CD14-positive monocyte (primary cell): ENCODE data around the gene BRAF. TPM values are rescaled to one million over a fixed set of nuclear protein-coding genes. Genes with fewer than 3 reads are reported as not detected.
A peak's percentile ranks its signal among the peaks of the same experiment; 100 is the strongest.

ENCODE experiments used
- DNase-seq, 3 donors: peaks; one replicate each; pipeline ENCODE4 v3.0.0-alpha.2; 2011 to 2022
- H2AFZ ChIP-seq: 2 replicates; pipeline ENCODE4 v1.6.0; 2012; ENCODE audit warnings: mild to moderate bottlenecking, low read depth, low read length, inconsistent platforms; ENCODE audit not compliant: insufficient read depth, poor library complexity, severe bottlenecking
- H3K27ac ChIP-seq, 2 donors: 1 replicate in 1 of 2; 2 replicates in 1 of 2; pipeline ENCODE4 v1.5.1; 2012 to 2013; ENCODE audit warnings: low read length in 2 of 2, control low read depth in 1 of 2, inconsistent platforms in 1 of 2, low read depth in 1 of 2, mild to moderate bottlenecking in 1 of 2
- H3K27me3 ChIP-seq, 2 donors: one replicate each; pipeline versions ENCODE4 v1.6.0 to v1.6.1; 2011 to 2013; ENCODE audit warnings: low read length in 2 of 2; ENCODE audit not compliant: control insufficient read depth in 2 of 2, insufficient read depth in 2 of 2
- H3K36me3 ChIP-seq, 2 donors: replicated peaks in 1 of 2; 1 replicate in 1 of 2; 2 replicates in 1 of 2; pipeline versions ENCODE4 v1.5.1 to v1.6.1; 2012 to 2013; ENCODE audit warnings: low read length in 2 of 2, control low read depth in 1 of 2, inconsistent platforms in 1 of 2, mild to moderate bottlenecking in 1 of 2; ENCODE audit not compliant: insufficient read depth in 2 of 2, control insufficient read depth in 1 of 2
- H3K4me1 ChIP-seq, 2 donors: 1 replicate in 1 of 2; 2 replicates in 1 of 2; pipeline versions ENCODE4 v1.5.1 to v1.6.1; 2012 to 2013; ENCODE audit warnings: low read length in 2 of 2, control low read depth in 1 of 2, inconsistent platforms in 1 of 2, mild to moderate bottlenecking in 1 of 2, moderate library complexity in 1 of 2; ENCODE audit not compliant: insufficient read depth in 2 of 2, control insufficient read depth in 1 of 2
- H3K4me2 ChIP-seq: replicated peaks from 2 replicates; pipeline ENCODE3; 2012; ENCODE audit warnings: low read length, moderate library complexity, mild to moderate bottlenecking; ENCODE audit not compliant: poor library complexity, severe bottlenecking; ENCODE audit errors: extremely low read depth
- H3K4me3 ChIP-seq, 3 experiments: fragments of 200-600 bp in 1 of 3; sonication (generic) in 1 of 3; replicated peaks in 1 of 3; 1 replicate in 2 of 3; 2 replicates in 1 of 3; pipeline ENCODE4 v1.5.1; 2011 to 2013; ENCODE audit warnings: low read length in 3 of 3, mild to moderate bottlenecking in 3 of 3, control low read depth in 2 of 3, low read depth in 2 of 3, inconsistent platforms in 1 of 3, moderate library complexity in 1 of 3
- H3K79me2 ChIP-seq: 2 replicates; pipeline ENCODE4 v1.6.0; 2012; ENCODE audit warnings: mild to moderate bottlenecking, control low read depth, inconsistent platforms, low read length, moderate library complexity; ENCODE audit not compliant: insufficient read depth
- H3K9ac ChIP-seq: 2 replicates; pipeline ENCODE4 v1.6.0; 2017; ENCODE audit warnings: low read length, mild to moderate bottlenecking; ENCODE audit not compliant: insufficient read depth, poor library complexity, severe bottlenecking
- H3K9me3 ChIP-seq, 2 donors: replicated peaks in 1 of 2; 1 replicate in 1 of 2; 2 replicates in 1 of 2; pipeline versions ENCODE4 v1.5.1 to v1.6.1; 2012 to 2013; ENCODE audit warnings: low read length in 2 of 2, control low read depth in 1 of 2; ENCODE audit not compliant: control insufficient read depth in 1 of 2, insufficient read depth in 1 of 2
- H4K20me1 ChIP-seq: 2 replicates; pipeline ENCODE4 v1.6.0; 2012; ENCODE audit warnings: mild to moderate bottlenecking, low read length, control low read depth, moderate library complexity; ENCODE audit not compliant: insufficient read depth
- H3K27ac Mint-ChIP-seq, 7 donors: one replicate each; pipeline ENCODE4 v1.8.0; 2020; ENCODE audit warnings: mild to moderate bottlenecking in 7 of 7, mixed read lengths in 7 of 7, moderate library complexity in 6 of 7, inconsistent platforms in 2 of 7
- H3K27me3 Mint-ChIP-seq, 3 donors: one replicate each; pipeline ENCODE4 v1.8.0; 2021 to 2022; ENCODE audit warnings: low read depth in 3 of 3, mild to moderate bottlenecking in 3 of 3, mixed read lengths in 3 of 3, moderate library complexity in 3 of 3, inconsistent platforms in 1 of 3
- H3K36me3 Mint-ChIP-seq, 2 donors: one replicate each; pipeline ENCODE4 v1.8.0; 2020; ENCODE audit warnings: mixed read lengths in 2 of 2, inconsistent platforms in 1 of 2, mild to moderate bottlenecking in 1 of 2
- H3K4me1 Mint-ChIP-seq: one replicate; pipeline ENCODE4 v1.8.0; 2020; ENCODE audit warnings: mild to moderate bottlenecking, mixed read lengths
- H3K4me3 Mint-ChIP-seq, 2 donors: one replicate each; pipeline ENCODE4 v1.8.0; 2020; ENCODE audit warnings: mild to moderate bottlenecking in 2 of 2, mixed read lengths in 2 of 2, moderate library complexity in 1 of 2
- H3K9me3 Mint-ChIP-seq, 7 donors: one replicate each; pipeline ENCODE4 v1.8.0; 2020 to 2022; ENCODE audit warnings: mixed read lengths in 7 of 7, mild to moderate bottlenecking in 6 of 7, moderate library complexity in 6 of 7, inconsistent platforms in 2 of 7
- WGBS: methylation state at CpG from one replicate; pipeline ENCODE4 v1.1.5; 2013; ENCODE audit warnings: missing lambda C conversion rate; ENCODE audit not compliant: insufficient coverage; 5-methylcytosine and 5-hydroxymethylcytosine counted together
- intact Hi-C, 2 donors: fragments of 100-400 bp; cut with micrococcal nuclease; formaldehyde crosslinking; loops; one replicate each; pipeline versions ENCODE4 v1.15.0 to v1.15.1; 2023
- polyA plus RNA-seq, 3 donors: library from polyadenylated mRNA; depleted of rRNA in 1 of 3; unstranded in 2 of 3; stranded (reverse) in 1 of 3; fragments of 300-500 nt in 2 of 3; fragments of >200 nt in 1 of 3; fragmentation: Illumina TruSeq in 2 of 3; gene quantifications; 1 replicate in 2 of 3; 2 replicates in 1 of 3; pipeline ENCODE4 v1.2.3, GENCODE V29; 2012 to 2021
- TF ChIP-seq, protein P1 (sequence below): fragments of 200-600 bp; IDR thresholded peaks from one replicate; pipeline ENCODE4 v1.8.0; 2022; ENCODE audit warnings: antibody characterized with exemption, mild to moderate bottlenecking

Gene BRAF
- polyA plus RNA-seq, 3 donors, result 3.8 to 10.0 (median 5.6) TPM

- H3K79me2 ChIP-seq, result peaks cover 69% of the 10 kb centered on the region
- no peak overlapping the region for H3K4me3 Mint-ChIP-seq
These were observed 57.0 kb downstream of the BRAF start for GRCh38 chr7:140867467-140868462.

GRCh38 chr7:140866926-140867325 lies 57.8 kb downstream of the BRAF start:
- intact Hi-C loops, result no loop called here
- H3K9ac ChIP-seq, result no peak overlapping the region
- H3K27me3 ChIP-seq, result no peaks in the 10 kb centered on the region
- Mint-ChIP-seq H3K4me1 (peaks cover 19% of the 10 kb centered on the region), H3K27me3 (no peaks in the 10 kb centered on the region), H3K4me3 (no peak overlapping the region), H3K9me3 (peaks cover 0 to 7% (median 1%) of the 10 kb centered on the region in 7 donors), H3K27ac (no peak overlapping the region), H3K36me3 (peaks cover 5 to 11% of the 10 kb centered on the region in 2 donors)
- H4K20me1 ChIP-seq, result peaks cover 68% of the 10 kb centered on the region
- peaks cover 77% of the 10 kb centered on the region for H3K79me2 ChIP-seq
- H2AFZ ChIP-seq, result no peak overlapping the region
- no peak for DNase-seq
- H3K36me3 ChIP-seq, result no peaks in the 10 kb centered on the region
- H3K4me2 ChIP-seq, result no peak overlapping the region
- no peak overlapping the region for H3K27ac ChIP-seq
- TF ChIP-seq, protein P1, sequence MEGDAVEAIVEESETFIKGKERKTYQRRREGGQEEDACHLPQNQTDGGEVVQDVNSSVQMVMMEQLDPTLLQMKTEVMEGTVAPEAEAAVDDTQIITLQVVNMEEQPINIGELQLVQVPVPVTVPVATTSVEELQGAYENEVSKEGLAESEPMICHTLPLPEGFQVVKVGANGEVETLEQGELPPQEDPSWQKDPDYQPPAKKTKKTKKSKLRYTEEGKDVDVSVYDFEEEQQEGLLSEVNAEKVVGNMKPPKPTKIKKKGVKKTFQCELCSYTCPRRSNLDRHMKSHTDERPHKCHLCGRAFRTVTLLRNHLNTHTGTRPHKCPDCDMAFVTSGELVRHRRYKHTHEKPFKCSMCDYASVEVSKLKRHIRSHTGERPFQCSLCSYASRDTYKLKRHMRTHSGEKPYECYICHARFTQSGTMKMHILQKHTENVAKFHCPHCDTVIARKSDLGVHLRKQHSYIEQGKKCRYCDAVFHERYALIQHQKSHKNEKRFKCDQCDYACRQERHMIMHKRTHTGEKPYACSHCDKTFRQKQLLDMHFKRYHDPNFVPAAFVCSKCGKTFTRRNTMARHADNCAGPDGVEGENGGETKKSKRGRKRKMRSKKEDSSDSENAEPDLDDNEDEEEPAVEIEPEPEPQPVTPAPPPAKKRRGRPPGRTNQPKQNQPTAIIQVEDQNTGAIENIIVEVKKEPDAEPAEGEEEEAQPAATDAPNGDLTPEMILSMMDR, result no peak
- no peaks in the 10 kb centered on the region for H3K9me3 ChIP-seq
- H3K4me1 ChIP-seq, result peaks cover 0 to 13% of the 10 kb centered on the region in 2 donors
- H3K4me3 ChIP-seq, result no peak overlapping the region

More at GRCh38 chr7:140867467-140868462, 57.0 kb downstream of the BRAF start:
- Histone ChIP-seq H3K9me3 (no peaks in the 10 kb centered on the region), H4K20me1 (peaks cover 64% of the 10 kb centered on the region), H3K27me3 (no peaks in the 10 kb centered on the region), H3K4me1 (peaks cover 0 to 13% of the 10 kb centered on the region in 2 donors), H3K36me3 (no peaks in the 10 kb centered on the region), H3K27ac (no peak overlapping the region), H3K9ac (no peak overlapping the region), H2AFZ (no peak overlapping the region), H3K4me3 (no peak overlapping the region), H3K4me2 (no peak overlapping the region)
- intact Hi-C loops, result no loop called here
- Mint-ChIP-seq H3K9me3 (peaks cover 0 to 7% (median 1%) of the 10 kb centered on the region in 7 donors), H3K27ac (peak overlapping the region in 1 of 7 donors; percentile 54), H3K27me3 (peaks cover 0 to 2% (median 0%) of the 10 kb centered on the region in 3 donors), H3K4me1 (peaks cover 19% of the 10 kb centered on the region), H3K36me3 (peaks cover 5 to 11% of the 10 kb centered on the region in 2 donors)
- no peak for DNase-seq
- WGBS, result 100% methylated on average over 2 of the region's 5 CpGs
- TF ChIP-seq, protein P1, result no peak
